GM15510 (cell line): ENCODE measurements around the gene CDK8.

ENCODE experiments used
- POLR2A ChIP-seq: IDR thresholded peaks from 3 replicates; pipeline ENCODE4 v1.6.1; 2011; ENCODE audit warnings: borderline replicate concordance; ENCODE audit not compliant: insufficient read length; ENCODE audit errors: extremely low read depth

Gene CDK8

DNA sequence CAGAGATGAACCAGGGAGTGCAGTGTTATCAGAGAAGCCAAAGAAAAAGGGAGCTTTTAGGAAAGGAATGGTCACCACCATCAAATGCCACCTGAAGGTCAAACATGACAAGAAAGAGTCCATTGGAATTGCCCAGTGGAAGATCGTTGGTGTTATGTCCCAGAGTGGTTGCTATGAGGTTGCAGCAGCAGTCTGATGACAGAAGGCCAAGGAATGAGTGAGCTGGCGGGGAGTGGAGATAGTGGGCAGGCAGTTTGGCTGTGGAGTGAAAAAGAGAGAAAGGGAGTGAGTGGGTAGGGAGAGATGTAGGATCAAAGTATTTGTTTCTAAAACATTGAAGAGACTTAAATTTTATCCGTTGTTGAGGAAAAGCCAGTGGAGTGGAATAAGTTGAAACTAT is 186.2 kb downstream of the CDK8 start:
- no peak for TF ChIP-seq POLR2A

- TF ChIP-seq POLR2A, result no peak
Observed at GRCh38 chr13:26441476-26441875, 187.5 kb downstream of the CDK8 start.

GRCh38 chr13:26442541-26442940 is 188.6 kb downstream of the CDK8 start:
- TF ChIP-seq POLR2A, result no peak

- TF ChIP-seq POLR2A, result no peak
Observed at GRCh38 chr13:26445092-26445491, 191.2 kb downstream of the CDK8 start.

GRCh38 chr13:26446751-26447150 is 192.8 kb downstream of the CDK8 start:
- no peak for TF ChIP-seq POLR2A

- no peak for TF ChIP-seq POLR2A
Observed at GRCh38 chr13:26448032-26448431, 194.1 kb downstream of the CDK8 start.

DNA sequence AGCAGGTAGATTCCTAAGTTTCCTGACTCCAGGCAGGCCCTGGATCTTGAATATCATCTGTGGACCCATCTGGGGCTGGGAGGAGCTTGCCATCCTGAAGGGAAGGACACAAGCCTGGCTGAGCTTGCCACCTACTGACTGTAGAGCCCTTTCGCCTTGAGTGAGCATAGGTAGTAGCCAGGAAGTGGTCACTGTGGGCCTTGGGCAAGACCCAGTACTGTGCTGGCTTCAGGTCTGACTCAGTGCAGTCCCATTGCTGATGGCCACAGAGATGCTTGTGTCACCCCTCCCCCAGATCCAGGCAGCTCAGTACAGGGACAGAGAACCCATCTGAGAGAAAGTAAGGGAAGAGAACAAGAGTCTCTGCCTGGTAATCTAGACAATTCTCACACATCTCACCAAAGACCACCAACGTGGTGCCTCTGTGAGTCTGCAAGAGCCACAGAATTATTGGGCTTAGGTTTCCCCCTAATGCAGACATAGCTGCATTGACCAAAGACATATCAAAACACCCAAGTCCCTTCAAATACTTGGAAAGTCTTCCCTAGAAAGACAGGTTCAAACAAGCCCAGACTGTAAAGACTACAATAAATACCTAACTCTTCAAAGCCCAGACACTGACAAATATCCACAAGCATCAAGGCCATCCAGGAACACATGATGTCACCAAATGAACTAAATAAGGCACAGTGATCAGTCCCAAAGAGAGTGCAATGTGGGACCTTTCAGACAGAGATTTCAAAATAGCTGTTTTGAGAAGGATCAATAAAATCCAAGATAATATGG is 195.3 kb downstream of the CDK8 start:
- no peak for TF ChIP-seq POLR2A
